HEK293 (cell line): Measurements from ENCODE around the gene PROB1.
"Not testable (repeated sequence)": the region's sequence is repeated elsewhere in the genome, so short reads cannot be mapped to it uniquely, and the experiment has no call there.

ENCODE experiments used
- HOXA7 ChIP-seq: sonication (generic); formaldehyde crosslinking; IDR thresholded peaks from 2 replicates; pipeline ENCODE4 v1.8.1; 2022; ENCODE audit warnings: missing genetic modification reagents, borderline replicate concordance
- YY1 ChIP-seq: fragments of 450-650 bp; formaldehyde crosslinking; IDR thresholded peaks from 2 replicates; pipeline ENCODE4 v1.5.1; 2018; ENCODE audit warnings: missing biosample characterization, missing genetic modification characterization
- ZBTB7A ChIP-seq: fragments of 450-650 bp; formaldehyde crosslinking; IDR thresholded peaks from 2 replicates; pipeline ENCODE4 v1.5.1; 2016; ENCODE audit warnings: low read depth, missing biosample characterization, missing genetic modification characterization
- ZNF24 ChIP-seq: fragments of 450-650 bp; formaldehyde crosslinking; IDR thresholded peaks from 2 replicates; pipeline ENCODE4 v1.5.1; 2016; ENCODE audit warnings: missing biosample characterization, missing genetic modification characterization
- ZNF548 ChIP-seq: fragments of 450-650 bp; formaldehyde crosslinking; IDR thresholded peaks from 2 replicates; pipeline ENCODE4 v1.5.1; 2016; ENCODE audit warnings: missing biosample characterization, missing genetic modification characterization
- ZNF549 ChIP-seq: fragments of 450-650 bp; IDR thresholded peaks from 2 replicates; pipeline ENCODE4 v1.5.1; 2018; ENCODE audit warnings: missing biosample characterization, missing genetic modification characterization, mild to moderate bottlenecking, inconsistent platforms, moderate library complexity
- ZNF623 ChIP-seq: fragments of 450-650 bp; formaldehyde crosslinking; IDR thresholded peaks from 2 replicates; pipeline ENCODE4 v1.5.1; 2016; ENCODE audit warnings: missing biosample characterization, missing genetic modification characterization
- TF ChIP-seq, protein P1 (sequence below): fragments of 450-650 bp; formaldehyde crosslinking; IDR thresholded peaks from 2 replicates; pipeline ENCODE4 v1.5.1; 2017; ENCODE audit warnings: missing biosample characterization, missing genetic modification characterization
- TF ChIP-seq, protein P2 (sequence below): fragments of 450-650 bp; formaldehyde crosslinking; IDR thresholded peaks from 2 replicates; pipeline ENCODE4 v1.5.1; 2016; ENCODE audit warnings: missing biosample characterization, missing genetic modification characterization

DNA sequence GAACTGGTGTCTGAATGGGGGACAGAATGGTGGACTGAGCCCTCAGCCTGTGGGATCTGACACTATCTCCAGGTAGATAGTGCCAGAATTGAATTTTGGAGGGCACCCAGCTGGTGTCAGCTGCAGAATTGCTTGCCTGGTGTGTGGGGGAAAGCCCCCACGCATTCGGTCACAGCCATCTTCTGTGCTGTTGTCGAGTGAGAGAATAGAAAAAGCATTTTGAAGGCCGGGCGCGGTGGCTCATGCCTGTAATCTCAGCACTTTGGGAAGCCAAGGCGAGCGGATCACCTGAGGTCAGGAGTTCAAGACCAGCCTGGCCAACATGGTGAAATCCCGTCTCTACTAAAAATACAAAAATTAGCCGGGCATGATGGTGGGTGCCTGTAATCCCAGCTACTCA, 7.9 kb downstream of the PROB1 start:
- not testable (repeated sequence) for TF ChIP-seq ZNF548 (tag by site-specific recombination); ZNF623 (tag by site-specific recombination); ZBTB7A (tag by site-specific recombination); HOXA7 (CRISPR knock-in tag); YY1 (tag by site-specific recombination); ZNF549 (tag by site-specific recombination); ZNF24 (tag by site-specific recombination)
- TF ChIP-seq, protein P1, sequence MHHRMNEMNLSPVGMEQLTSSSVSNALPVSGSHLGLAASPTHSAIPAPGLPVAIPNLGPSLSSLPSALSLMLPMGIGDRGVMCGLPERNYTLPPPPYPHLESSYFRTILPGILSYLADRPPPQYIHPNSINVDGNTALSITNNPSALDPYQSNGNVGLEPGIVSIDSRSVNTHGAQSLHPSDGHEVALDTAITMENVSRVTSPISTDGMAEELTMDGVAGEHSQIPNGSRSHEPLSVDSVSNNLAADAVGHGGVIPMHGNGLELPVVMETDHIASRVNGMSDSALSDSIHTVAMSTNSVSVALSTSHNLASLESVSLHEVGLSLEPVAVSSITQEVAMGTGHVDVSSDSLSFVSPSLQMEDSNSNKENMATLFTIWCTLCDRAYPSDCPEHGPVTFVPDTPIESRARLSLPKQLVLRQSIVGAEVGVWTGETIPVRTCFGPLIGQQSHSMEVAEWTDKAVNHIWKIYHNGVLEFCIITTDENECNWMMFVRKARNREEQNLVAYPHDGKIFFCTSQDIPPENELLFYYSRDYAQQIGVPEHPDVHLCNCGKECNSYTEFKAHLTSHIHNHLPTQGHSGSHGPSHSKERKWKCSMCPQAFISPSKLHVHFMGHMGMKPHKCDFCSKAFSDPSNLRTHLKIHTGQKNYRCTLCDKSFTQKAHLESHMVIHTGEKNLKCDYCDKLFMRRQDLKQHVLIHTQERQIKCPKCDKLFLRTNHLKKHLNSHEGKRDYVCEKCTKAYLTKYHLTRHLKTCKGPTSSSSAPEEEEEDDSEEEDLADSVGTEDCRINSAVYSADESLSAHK (tag by site-specific recombination): not testable (repeated sequence)
- TF ChIP-seq, protein P2, sequence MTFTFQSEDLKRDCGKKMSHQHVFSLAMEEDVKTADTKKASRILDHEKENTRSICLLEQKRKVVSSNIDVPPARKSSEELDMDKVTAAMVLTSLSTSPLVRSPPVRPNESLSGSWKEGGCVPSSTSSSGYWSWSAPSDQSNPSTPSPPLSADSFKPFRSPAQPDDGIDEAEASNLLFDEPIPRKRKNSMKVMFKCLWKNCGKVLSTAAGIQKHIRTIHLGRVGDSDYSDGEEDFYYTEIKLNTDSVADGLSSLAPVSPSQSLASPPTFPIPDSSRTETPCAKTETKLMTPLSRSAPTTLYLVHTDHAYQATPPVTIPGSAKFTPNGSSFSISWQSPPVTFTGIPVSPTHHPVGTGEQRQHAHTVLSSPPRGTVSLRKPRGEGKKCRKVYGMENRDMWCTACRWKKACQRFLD (tag by site-specific recombination): not testable (repeated sequence)
